Suppressor macrophage (primary cell): ENCODE measurements around the gene SLC34A1.
A peak's percentile ranks its signal among the peaks of the same experiment; 100 is the strongest.

Source experiments
- DNase-seq, 4 experiments: peaks; one replicate each; pipeline ENCODE4 v3.0.0-alpha.2; 2020 to 2022

SLC34A1 gene

DNA sequence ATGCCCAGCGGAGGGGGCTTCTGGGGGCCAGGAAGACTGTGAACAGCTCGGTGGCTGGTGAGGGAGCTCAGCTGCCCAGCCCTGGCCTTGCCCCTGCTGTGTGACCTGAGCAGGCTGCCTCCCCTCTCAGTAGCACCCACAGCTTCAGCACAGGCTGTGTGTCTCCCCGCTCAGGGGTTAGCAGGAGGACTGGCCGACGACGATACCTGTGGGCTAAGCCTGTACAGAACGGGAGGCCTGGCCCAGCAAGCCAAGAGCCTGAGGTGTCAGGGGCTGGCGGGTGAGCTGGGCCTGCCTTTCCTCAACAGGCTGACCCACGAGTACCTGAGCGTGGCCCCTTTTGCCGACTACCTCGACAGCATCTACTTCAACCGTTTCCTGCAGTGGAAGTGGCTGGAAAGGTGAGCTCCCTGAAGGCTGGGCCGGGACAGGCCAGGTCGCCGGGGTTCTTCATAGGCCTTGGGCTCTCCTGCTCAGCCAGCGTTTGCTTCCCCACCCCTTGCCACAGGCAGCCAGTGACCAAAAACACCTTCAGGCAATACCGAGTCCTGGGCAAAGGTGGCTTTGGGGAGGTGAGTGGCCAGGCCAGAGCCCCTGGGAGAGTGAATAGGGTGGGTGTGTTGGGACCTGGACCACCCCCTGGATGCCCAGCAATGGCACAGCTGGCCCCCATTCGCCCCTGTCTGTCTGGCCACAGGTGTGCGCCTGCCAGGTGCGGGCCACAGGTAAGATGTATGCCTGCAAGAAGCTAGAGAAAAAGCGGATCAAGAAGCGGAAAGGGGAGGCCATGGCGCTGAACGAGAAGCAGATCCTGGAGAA lies 48.8 kb downstream of the SLC34A1 start:
- DNase-seq: no peak

DNA sequence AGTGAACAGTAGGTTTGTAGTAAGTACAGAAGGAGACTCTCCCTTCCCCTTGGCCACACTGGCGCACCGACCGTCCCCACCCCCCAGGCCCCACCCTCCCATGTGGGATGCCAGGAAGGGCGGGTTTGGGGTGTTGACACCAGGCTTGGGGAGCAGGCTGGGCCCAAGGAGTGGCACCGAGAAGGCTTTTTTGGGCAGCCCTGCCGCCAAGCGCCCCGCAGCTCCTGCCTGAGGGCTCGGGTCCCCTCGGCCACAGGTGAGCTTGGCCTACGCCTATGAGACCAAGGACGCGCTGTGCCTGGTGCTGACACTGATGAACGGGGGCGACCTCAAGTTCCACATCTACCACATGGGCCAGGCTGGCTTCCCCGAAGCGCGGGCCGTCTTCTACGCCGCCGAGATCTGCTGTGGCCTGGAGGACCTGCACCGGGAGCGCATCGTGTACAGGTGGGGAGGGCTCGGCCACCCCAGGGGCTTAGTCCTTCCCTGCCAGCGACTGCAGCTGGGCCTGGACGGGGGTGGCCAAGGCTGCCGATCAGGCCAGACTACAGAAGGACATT lies 49.5 kb downstream of the SLC34A1 start:
- no peak for DNase-seq

- no peak for DNase-seq
Observed at GRCh38 chr5:177434437-177434836, 50.2 kb downstream of the SLC34A1 start.

GRCh38 chr5:177434942-177435738 lies 50.9 kb downstream of the SLC34A1 start:
- DNase-seq: no peak

DNA sequence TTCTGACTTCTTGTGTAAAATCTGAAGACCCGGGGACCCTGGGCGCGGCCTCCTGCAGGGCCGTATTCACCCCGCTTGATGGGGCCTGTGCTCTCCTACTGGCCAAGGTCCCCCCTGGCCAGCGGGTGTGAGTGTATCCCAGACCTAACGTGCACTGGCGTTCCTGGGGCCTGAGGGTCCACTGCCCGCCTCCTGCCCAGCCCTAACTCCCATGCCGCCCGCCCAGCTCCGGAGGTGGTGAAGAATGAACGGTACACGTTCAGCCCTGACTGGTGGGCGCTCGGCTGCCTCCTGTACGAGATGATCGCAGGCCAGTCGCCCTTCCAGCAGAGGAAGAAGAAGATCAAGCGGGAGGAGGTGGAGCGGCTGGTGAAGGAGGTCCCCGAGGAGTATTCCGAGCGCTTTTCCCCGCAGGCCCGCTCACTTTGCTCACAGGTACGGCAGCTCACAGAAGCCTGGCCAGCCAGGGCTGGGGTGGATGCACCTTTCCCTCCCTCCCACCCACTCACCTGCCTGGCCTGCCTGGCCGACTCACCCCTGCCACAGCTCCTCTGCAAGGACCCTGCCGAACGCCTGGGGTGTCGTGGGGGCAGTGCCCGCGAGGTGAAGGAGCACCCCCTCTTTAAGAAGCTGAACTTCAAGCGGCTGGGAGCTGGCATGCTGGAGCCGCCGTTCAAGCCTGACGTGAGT lies 51.8 kb downstream of the SLC34A1 start:
- no peak for DNase-seq

DNA sequence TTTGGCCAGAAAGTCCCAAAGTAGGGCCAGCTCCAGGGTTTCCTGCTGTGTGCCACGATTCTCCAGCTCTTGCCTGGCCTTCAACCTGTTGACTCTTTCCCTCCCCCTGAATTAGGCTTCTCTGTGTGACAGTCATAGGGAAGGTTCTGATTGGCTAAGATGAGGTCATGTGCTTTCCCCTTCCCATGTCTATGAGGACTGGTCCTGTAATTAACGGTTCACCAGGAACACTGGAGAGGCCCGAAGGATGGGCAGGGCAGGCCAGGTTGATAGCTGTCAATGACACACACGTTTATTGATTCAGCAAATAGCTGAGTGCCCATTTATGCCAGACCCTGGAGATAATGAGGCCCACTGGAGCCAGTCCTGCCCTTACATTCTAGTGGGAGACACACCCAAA lies 53.4 kb downstream of the SLC34A1 start:
- DNase-seq: no peak

GRCh38 chr5:177438468-177438867 lies 54.2 kb downstream of the SLC34A1 start:
- no peak for DNase-seq

DNA sequence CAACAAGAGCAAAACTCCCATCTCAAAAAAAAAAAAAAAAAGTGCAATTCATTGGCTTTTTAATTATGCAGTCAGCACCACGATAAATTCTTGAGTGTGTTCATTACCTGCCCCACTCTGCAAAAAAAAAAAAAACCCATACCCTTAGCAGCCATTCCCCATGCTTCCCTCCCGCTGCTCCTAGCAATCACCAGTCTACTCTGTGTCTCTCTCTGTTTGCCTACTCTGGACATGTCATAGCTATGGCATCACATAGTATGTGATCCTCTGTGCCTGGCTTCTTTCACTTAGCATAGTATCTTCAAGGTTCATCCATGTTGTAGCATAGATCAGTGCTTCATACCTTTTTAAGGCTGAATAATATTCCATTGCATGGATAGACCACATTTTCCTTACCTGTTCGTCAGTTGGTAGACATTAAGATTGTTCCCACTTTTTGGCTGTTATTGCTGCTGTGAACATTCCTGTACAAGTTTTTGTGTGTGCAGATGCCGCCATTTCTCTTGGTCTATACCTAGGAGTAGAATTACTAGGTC lies 55.4 kb downstream of the SLC34A1 start:
- DNase-seq: no peak

- DNase-seq: no peak
Observed at GRCh38 chr5:177440211-177440989, 56.2 kb downstream of the SLC34A1 start.

GRCh38 chr5:177440990-177441780 lies 57.0 kb downstream of the SLC34A1 start:
- no peak for DNase-seq

DNA sequence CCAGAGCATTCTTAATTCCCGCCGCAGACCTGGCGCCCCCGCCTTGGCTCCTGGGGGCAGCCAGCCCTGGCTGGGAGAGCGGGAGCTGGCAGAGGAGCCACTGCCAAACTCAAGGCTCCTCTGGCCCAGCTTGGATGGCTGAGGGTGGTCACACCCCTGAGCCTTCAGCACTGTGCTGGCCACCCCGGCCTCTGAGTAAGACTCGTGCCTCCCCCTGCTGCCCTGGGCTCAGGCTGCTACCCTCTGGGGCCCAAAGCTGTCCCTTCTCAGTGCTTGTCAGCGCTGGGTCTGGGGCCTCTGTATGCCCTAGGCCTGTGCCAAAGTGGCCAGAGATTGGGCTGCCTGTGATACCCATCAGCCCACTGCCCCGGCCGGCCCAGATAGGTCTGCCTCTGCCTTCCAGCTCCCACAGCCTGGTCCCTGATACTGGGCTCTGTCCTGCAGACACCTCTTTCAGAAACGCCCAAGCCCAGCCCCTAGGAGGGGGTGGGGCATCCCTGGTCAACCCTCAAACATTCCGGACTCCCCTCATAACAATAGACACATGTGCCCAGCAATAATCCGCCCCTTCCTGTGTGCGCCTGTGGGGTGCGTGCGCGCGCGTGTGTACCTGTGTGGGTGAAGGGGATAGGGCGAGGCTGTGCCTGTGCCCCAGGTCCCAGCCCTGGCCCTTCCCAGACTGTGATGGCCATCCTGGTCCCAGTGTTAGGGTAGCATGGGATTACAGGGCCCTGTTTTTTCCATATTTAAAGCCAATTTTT lies 58.0 kb downstream of the SLC34A1 start:
- DNase-seq: no peak

- no peak for DNase-seq
Observed at GRCh38 chr5:177443144-177443983, 59.1 kb downstream of the SLC34A1 start.

DNA sequence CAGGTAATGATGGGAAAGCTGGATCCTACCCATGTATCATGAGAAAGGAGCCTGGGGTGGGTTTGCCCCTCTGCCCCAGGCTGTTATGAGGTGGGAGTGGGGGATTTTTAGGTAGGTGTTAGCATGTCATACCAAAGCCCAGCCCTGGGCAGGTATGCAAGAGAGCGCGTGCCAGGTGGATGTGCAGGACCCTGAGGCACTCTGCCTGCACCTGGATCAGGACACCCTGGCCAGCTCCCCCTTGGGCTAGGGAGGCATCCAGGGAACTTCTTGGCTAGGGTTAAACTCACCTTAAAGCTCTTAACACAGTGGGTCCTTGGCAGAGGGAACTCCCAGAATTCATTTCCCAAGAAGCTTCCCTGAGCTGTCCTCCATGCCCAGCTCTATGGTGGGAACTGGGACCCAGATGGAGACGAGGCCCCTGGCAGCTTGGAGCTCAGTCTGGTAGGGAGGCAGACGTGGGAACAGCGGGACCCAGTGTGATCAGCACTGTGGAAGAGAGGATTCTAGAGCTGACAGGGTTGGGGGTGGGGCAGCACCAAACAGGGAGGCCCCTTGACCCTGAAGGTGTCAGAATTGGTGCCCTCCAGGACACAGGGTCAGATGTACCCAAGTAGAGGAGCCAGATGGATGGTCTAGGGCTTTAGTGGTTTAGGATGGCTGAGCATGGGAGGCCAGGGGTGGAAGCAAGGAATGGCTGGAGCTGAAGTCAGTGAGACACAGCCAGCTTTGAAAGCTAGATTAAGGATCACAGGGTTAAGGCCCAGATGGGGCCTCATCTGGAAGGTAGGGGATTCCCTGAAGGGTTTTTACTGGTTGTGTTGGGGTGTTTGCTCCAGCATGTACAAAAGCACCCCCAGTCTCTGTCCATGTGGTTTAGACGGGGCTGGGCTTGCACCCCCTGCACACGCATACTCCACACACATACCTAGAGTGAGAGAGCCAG lies 60.1 kb downstream of the SLC34A1 start:
- DNase-seq: no peak

DNA sequence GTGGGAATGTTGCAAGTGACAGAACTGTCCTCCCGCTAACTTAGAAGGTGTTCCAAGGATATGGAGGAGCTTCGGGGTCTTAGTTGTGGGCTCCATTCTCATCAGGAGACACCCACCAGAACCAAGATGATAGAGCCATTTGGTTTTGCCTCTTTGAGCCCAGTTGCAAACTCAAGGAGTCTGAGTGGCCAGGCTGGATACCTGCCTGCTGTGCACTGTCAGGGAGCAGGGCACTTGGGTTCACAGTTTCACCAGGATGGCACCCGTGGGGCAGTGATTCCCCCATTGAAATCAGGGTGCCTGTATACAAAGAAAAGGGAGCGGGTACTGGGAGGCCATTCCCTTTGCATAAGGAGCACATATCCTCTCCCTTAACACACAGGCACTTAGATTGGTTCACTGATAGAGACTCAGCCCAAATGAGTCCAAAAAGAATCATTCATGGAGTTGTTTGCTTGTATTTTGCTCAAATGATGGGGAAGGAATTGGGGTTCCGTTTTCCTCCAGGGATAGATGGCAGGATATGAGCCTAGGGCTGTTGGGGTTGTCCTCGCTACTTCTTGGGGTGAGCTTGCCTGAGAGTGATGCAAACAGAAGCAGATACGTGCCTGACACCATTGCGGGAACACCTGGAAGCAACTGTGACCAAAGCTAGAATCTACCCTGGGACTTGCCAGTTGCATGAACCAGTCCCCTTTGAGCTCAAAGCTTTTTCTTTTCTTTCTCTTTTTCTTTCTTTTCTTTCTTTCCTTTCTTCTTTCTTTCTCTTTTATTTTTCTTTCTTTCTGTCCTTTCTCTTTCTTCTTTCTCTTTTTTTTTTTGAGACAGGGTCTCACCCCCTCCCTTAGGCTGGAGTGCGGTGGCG lies 61.0 kb downstream of the SLC34A1 start:
- DNase-seq: no peak

- DNase-seq: no peak
Observed at GRCh38 chr5:177445917-177446199, 61.6 kb downstream of the SLC34A1 start.

- DNase-seq: peak; percentile 51 to 85 (median 66)
Observed at GRCh38 chr5:177446200-177447065, 62.2 kb downstream of the SLC34A1 start, which contains the start of gene PRR7. PRR7 (plus strand) TSS chr5:177446814; CDS start chr5:177455068, 8,254 bp downstream.
